HFF-Myc (cell line): Measurements from ENCODE around the gene SLC39A7.

Source experiments
- DNase-seq: peaks from one replicate; pipeline ENCODE4 v3.0.0-alpha.2; 2011; ENCODE audit warnings: low read depth; ENCODE audit errors: extremely low read depth
- H3K4me3 ChIP-seq: replicated peaks from 2 replicates; pipeline ENCODE4 v1.5.1; 2011; ENCODE audit warnings: low read depth, mild to moderate bottlenecking, control low read depth, low read length
- CTCF ChIP-seq: IDR thresholded peaks from 2 replicates; pipeline ENCODE4 v1.5.1; 2012; ENCODE audit warnings: mild to moderate bottlenecking, low read depth, low read length, control low read depth; ENCODE audit errors: missing control alignments

The SLC39A7 gene

GRCh38 chr6:33185190-33185589, 15.5 kb upstream of the SLC39A7 start:
- DNase-seq = no peak
- TF ChIP-seq CTCF = no peak
- H3K4me3 ChIP-seq = no peak overlapping the region

DNA sequence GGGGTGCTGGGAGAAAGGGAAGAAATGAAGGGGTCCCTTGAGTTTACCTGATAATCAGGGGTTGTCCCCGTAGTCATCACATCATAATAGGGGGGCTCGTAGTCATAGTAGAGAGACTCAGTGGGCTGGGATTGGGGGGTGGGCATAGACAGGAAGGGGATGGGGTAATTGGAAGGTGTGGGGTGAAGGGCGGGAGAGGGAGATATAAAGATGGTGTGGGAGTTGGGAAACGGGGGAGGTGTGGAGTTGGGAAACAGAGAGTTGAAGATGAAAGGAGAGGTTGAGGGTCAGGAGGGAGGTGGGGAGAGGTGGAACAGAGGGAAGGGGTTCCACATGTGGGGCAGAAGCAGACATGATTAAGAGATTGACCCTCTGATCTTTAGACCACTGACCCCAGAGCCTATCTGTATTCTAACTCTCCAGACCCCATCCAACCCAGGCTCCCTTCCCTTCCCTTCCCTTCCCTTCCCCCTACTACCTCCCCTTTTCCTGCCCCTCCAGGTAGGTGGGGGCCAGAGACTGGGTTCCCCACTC, 14.9 kb upstream of the SLC39A7 start:
- TF ChIP-seq CTCF = no peak
- no peak overlapping the region for H3K4me3 ChIP-seq
- no peak for DNase-seq

DNA sequence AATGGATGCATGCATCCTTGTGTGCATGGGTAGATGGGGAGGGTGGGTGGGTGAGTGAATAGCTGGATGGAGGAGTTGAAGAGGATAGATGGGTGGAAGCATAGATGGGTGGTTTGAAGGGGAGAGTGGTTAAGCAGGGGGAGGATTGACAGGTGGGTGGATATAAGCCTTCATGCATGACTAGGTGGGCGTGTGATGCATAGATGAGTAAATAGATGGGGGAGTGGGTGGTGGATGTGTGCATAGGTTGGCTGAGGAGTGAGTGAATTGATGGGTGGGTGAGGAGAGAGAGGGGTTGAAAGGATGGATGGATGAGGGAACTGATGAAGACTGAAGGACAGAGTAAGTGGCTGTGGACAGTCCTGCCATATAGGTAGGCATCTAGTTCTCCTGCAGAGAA, 12.9 kb upstream of the SLC39A7 start:
- no peak for DNase-seq
- TF ChIP-seq CTCF = no peak
- H3K4me3 ChIP-seq = no peak overlapping the region

DNA sequence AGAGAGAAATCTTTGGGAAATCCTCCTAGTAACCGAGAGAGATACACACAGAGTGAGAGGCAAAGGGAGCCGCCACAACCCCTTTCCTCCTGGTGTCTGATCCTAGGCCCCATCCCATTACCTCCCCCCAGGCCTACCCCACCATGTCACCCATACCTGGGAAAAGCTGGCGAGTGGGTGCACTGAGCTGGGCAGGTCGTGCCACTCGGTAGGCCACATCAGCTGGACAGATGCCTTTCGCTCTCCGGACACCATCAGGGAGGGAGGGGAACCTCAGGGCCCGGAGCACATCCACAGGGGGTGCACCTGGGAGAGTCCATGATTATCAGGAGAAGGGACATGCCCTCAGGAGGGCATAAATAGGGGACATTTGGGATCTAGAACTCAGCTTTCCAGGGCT, 11.5 kb upstream of the SLC39A7 start:
- no peak overlapping the region for H3K4me3 ChIP-seq
- TF ChIP-seq CTCF = no peak
- DNase-seq = no peak

DNA sequence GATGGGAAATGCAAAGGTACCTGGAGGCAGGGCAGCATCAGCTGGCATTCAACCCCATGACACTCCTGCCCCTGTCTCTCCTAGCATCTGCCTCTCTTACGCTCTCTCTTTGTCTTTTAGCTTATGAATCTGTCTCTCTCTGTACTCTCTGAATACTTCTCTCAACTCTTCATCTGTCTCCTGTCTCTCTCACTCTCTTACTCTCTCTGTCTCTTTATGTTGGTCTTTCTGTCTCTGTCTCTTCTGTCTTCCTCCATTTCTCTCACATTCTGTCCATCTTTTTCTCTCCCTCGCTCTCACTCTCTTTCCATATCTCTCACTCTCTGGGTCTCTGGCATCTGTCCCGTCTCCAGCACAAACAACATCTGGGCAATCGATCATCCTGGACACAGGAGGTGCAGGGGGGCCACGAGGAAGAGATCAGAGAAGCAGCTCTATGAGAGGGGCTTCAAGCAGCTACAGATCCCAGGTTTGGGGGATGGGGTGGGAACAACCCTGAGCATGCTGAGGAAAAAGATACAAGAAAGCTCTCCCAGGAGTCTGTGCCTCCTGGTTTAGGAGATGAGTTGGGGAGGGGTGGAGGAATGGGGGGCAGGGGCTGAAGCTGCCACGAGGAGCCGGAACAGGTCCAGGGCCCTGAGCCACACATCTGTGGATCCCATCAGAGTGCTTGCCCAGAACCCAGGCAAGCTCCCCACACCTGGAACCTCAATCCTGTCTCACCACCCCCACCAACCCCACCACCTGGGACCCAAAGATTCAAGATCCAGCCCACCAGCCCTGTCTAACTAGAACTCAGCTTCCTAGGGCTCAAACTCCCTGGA, 10.8 kb upstream of the SLC39A7 start:
- TF ChIP-seq CTCF = no peak
- H3K4me3 ChIP-seq = no peak overlapping the region
- no peak for DNase-seq

- no peak overlapping the region for H3K4me3 ChIP-seq
- TF ChIP-seq CTCF = no peak
- no peak for DNase-seq
Measured at GRCh38 chr6:33190504-33191107, 10.1 kb upstream of the SLC39A7 start.
